ENCODE results near the gene KAT2B.

Gene KAT2B

DNA sequence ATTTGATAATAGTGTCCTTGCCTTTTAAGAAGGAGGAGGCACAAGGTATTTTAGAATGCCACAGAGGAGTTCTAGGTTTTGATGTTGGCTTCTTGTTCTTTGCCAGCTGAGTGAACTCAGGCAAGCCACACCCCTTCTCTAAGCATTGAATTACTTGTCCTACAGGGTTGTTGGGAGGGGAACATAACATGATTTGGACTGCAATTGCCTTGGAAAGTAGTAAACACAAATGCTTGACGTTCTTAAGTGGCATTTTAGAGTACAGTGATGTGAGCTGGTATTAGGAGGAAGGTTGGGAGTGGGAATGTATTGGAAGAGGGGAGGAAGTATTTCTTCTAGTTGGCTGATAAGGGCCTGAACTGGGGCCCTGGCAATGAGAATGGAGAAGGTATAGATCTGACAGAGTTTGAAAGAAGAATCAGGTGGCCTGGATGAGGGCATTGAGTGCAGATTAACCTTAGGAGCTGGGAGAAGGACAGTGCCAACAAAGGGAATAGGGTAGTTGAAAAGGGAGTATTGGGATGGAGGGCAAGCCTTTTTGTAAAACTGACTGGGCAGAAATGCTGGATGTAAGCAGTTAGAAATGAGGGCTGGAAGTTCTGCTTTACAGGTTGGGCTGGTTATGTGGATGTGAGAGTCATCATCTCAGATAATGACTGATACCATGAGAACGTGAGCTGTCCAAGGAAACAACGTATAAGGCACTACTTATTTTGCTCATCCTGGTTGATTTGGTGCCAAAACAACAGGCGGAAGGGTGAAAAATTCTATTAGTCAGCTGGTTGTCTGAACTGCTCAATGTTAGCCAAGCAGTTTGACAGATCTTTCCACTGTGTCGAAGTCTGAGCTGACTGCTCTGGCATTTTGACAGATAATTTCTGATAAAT, 16.7 kb downstream of the KAT2B start:
- TF ChIP-seq, protein P1, sequence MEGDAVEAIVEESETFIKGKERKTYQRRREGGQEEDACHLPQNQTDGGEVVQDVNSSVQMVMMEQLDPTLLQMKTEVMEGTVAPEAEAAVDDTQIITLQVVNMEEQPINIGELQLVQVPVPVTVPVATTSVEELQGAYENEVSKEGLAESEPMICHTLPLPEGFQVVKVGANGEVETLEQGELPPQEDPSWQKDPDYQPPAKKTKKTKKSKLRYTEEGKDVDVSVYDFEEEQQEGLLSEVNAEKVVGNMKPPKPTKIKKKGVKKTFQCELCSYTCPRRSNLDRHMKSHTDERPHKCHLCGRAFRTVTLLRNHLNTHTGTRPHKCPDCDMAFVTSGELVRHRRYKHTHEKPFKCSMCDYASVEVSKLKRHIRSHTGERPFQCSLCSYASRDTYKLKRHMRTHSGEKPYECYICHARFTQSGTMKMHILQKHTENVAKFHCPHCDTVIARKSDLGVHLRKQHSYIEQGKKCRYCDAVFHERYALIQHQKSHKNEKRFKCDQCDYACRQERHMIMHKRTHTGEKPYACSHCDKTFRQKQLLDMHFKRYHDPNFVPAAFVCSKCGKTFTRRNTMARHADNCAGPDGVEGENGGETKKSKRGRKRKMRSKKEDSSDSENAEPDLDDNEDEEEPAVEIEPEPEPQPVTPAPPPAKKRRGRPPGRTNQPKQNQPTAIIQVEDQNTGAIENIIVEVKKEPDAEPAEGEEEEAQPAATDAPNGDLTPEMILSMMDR (IDR thresholded peaks at IDR 0.05; ENCODE audit: poor library complexity, severe bottlenecking) = no peak
- Histone ChIP-seq H3K36me3 (ENCODE audit: low read depth) (no peaks in the 10 kb centered on the region), H3K4me3 (ENCODE audit: severe bottlenecking) (no peak overlapping the region), H3K4me1 (ENCODE audit: insufficient read depth, poor library complexity, severe bottlenecking) (peaks cover 46% of the 10 kb centered on the region), H3K9me3 (ENCODE audit: severe bottlenecking) (no peaks in the 10 kb centered on the region), H3K27ac (ENCODE audit: poor library complexity, severe bottlenecking) (peak overlapping the region; percentile 92), H3K27me3 (ENCODE audit: insufficient read depth, poor library complexity, severe bottlenecking) (no peaks in the 10 kb centered on the region)
- ATAC-seq (ENCODE audit: low read depth) (peak; percentile 79), DNase-seq (ENCODE audit: low spot score) (peak; percentile 58)

DNA sequence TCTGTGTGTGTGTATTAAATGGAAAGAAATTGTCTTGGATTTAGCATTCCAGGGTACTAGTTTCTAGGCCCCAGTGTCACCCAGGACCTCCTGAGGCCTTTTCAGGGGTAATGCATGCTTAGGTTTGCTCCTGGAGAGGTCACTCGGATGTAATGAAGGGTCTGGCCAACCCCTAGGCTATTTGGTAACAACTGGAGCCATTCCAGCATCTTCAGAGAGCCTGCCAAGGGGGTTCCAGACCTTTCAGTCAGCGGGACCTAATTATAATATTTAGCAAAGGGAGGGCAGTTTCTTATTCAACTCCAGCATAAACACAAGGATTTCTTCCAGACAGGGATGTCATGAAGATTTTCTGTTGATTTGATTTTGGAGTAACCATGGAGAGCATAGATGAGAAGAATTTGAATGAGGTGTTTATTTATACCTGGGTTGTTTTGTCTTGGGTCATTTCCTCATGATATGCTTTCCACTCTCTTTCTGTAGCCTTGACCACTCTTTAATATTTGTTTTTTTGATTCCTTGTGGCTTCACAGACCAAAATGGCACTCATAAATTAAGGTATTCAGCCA, 17.4 kb downstream of the KAT2B start:
- no peaks in the 10 kb centered on the region for H3K36me3 ChIP-seq (ENCODE audit: low read depth)

DNA sequence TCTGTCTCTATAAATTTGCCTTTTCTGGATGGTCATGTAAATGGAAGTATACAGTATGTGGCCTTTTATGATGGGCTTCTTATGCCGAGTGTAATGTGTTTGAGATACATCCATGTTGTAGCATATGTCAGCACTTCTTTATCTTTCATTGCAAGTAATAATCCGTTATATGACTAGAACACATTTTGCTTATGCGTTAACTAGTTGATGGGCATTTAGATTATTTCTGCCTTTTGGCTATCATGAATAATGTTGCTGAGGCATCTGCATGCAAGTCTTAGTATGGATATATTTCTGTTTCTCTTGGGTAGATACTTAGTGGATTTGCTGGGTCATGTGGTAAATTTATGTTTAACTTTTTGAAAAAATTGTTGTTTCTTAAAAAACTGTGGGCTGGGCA, 19.7 kb downstream of the KAT2B start:
- no peaks in the 10 kb centered on the region for H3K36me3 ChIP-seq (ENCODE audit: low read depth)
- H3K4me1 ChIP-seq (ENCODE audit: insufficient read depth, poor library complexity, severe bottlenecking) = peaks cover 57% of the 10 kb centered on the region
- TF ChIP-seq, protein P1 (IDR thresholded peaks at IDR 0.05; ENCODE audit: poor library complexity, severe bottlenecking) = no peak
- DNase-seq (ENCODE audit: low spot score) (no peak), ATAC-seq (ENCODE audit: low read depth) (no peak)
- H3K9me3 ChIP-seq (ENCODE audit: severe bottlenecking) = no peaks in the 10 kb centered on the region
- no peaks in the 10 kb centered on the region for H3K27me3 ChIP-seq (ENCODE audit: insufficient read depth, poor library complexity, severe bottlenecking)
- peak overlapping the region; percentile 49 for H3K27ac ChIP-seq (ENCODE audit: poor library complexity, severe bottlenecking)
- no peak overlapping the region for H3K4me3 ChIP-seq (ENCODE audit: severe bottlenecking)

More for the DNA sequence above, 17.4 kb downstream of the KAT2B start:
- peak; percentile 1; the same call in 1 of the 3 replicates for ATAC-seq (ENCODE audit: low read depth)
- TF ChIP-seq, protein P1 (IDR thresholded peaks at IDR 0.05; ENCODE audit: poor library complexity, severe bottlenecking) = no peak
- Histone ChIP-seq H3K27ac (ENCODE audit: poor library complexity, severe bottlenecking) (peak overlapping the region; percentile 92), H3K27me3 (ENCODE audit: insufficient read depth, poor library complexity, severe bottlenecking) (no peaks in the 10 kb centered on the region), H3K4me1 (ENCODE audit: insufficient read depth, poor library complexity, severe bottlenecking) (peaks cover 51% of the 10 kb centered on the region), H3K4me3 (ENCODE audit: severe bottlenecking) (no peak overlapping the region), H3K9me3 (ENCODE audit: severe bottlenecking) (no peaks in the 10 kb centered on the region)
- DNase-seq (ENCODE audit: low spot score) = no peak

DNA sequence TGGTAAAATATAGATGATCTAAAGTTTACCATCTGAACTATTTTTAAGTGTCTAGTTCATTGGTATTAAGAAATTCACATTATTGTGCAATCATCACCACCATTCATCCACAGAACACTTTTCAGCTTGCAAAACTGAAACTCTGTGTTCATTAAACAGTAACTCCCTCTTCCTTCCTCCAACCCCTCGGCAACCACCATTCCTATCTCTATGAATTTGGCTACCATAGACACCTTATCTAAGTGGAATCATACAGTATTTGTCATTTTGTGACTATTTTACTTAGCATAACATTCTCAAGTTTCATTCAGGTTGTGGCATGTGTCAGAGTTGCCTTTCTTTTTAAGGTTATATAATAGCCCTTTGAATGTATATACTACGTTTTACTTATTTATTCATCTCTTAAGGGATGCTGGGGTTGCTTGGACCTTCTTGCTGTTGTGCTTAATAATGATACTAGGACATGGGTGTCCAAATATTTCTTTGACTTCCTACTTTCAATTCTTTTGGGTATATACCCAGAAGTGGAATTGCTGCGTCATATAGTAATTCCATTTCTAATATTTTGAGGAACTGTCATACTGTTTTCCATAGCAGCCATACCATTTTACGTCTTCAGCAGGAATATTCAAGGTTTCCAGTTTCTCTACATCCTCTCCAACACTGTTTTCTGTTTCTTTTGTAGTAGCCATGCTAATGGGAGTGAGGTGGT, 20.9 kb downstream of the KAT2B start:
- H3K4me1 ChIP-seq (ENCODE audit: insufficient read depth, poor library complexity, severe bottlenecking) = peaks cover 49% of the 10 kb centered on the region
- TF ChIP-seq, protein P1 (IDR thresholded peaks at IDR 0.05; ENCODE audit: poor library complexity, severe bottlenecking) = no peak
- peak overlapping the region; percentile 49 for H3K27ac ChIP-seq (ENCODE audit: poor library complexity, severe bottlenecking)
- H3K36me3 ChIP-seq (ENCODE audit: low read depth) = no peaks in the 10 kb centered on the region
- H3K4me3 ChIP-seq (ENCODE audit: severe bottlenecking) = no peak overlapping the region
- H3K27me3 ChIP-seq (ENCODE audit: insufficient read depth, poor library complexity, severe bottlenecking) = no peaks in the 10 kb centered on the region
- H3K9me3 ChIP-seq (ENCODE audit: severe bottlenecking) = no peaks in the 10 kb centered on the region
- ATAC-seq (ENCODE audit: low read depth) = peak; percentile 24
- DNase-seq (ENCODE audit: low spot score) = no peak

Data from RWPE2 (cell line).